ENCODE measurements around the gene DEPDC1B. TPM values are rescaled to one million over a fixed set of nuclear protein-coding genes. Genes with fewer than 3 reads are reported as not detected.

Gene DEPDC1B
- total and polyA plus RNA-seq, 3 donors from 2014 or later, result 14.5 to 23.6 (median 15.0) TPM

GRCh38 chr5:60710362-60710761 is 10.4 kb upstream of the DEPDC1B start:
- no peak for DNase-seq
- 56 to 67% methylated on average over 3 of the region's 3 CpGs for WGBS, 2 donors
- no peak for TF ChIP-seq CTCF (IDR thresholded peaks at IDR 0.05)
- no peak for TF ChIP-seq POLR2A (IDR thresholded peaks at IDR 0.05)
- Histone ChIP-seq H3K4me1 (no peaks in the 10 kb centered on the region), H3K36me3 (ENCODE audit: low read depth, missing control alignments) (no peaks in the 10 kb centered on the region), H3K27me3 (no peaks in the 10 kb centered on the region), H3K4me3 (no peak overlapping the region), H3K9me3 (no peaks in the 10 kb centered on the region), H3K27ac (no peak overlapping the region)
- intact Hi-C loops (cut with DNase I; ENCODE audit: low total_unique reads), result no loop called here

- no peak for TF ChIP-seq POLR2A (IDR thresholded peaks at IDR 0.05)
- no peak for TF ChIP-seq CTCF (IDR thresholded peaks at IDR 0.05)
- H3K4me3 ChIP-seq, result no peak overlapping the region
- no peaks in the 10 kb centered on the region for H3K27me3 ChIP-seq
- H3K36me3 ChIP-seq (ENCODE audit: low read depth, missing control alignments), result no peaks in the 10 kb centered on the region
- H3K9me3 ChIP-seq, result no peaks in the 10 kb centered on the region
- intact Hi-C loops (cut with DNase I; ENCODE audit: low total_unique reads), result no loop called here
- no peak overlapping the region for H3K27ac ChIP-seq
- no peak for DNase-seq
- no peaks in the 10 kb centered on the region for H3K4me1 ChIP-seq
Observed at GRCh38 chr5:60705144-60705543, 5.2 kb upstream of the DEPDC1B start.

GRCh38 chr5:60703944-60704343 is 4.0 kb upstream of the DEPDC1B start:
- intact Hi-C loops (cut with DNase I; ENCODE audit: low total_unique reads), result no loop called here
- WGBS, 2 donors, result 88 to 94% methylated on average over 2 of the region's 2 CpGs
- TF ChIP-seq POLR2A (IDR thresholded peaks at IDR 0.05) (no peak), CTCF (IDR thresholded peaks at IDR 0.05) (no peak)

GRCh38 chr5:60701321-60701968 is 1.5 kb upstream of the DEPDC1B start:
- H3K36me3 ChIP-seq (ENCODE audit: low read depth, missing control alignments), result no peaks in the 10 kb centered on the region
- DNase-seq, result no peak
- TF ChIP-seq POLR2A (IDR thresholded peaks at IDR 0.05), result no peak
- no peak for TF ChIP-seq CTCF (IDR thresholded peaks at IDR 0.05)
- no peak overlapping the region for H3K27ac ChIP-seq
- intact Hi-C loops (cut with DNase I; ENCODE audit: low total_unique reads), result no loop called here
- no peaks in the 10 kb centered on the region for H3K4me1 ChIP-seq
- no peaks in the 10 kb centered on the region for H3K9me3 ChIP-seq
- WGBS, 2 donors, result 46 to 55% methylated on average over 8 of the region's 8 CpGs
- no peaks in the 10 kb centered on the region for H3K27me3 ChIP-seq
- no peak overlapping the region for H3K4me3 ChIP-seq

More at GRCh38 chr5:60703944-60704343, 4.0 kb upstream of the DEPDC1B start:
- Histone ChIP-seq H3K4me3 (no peak overlapping the region), H3K9me3 (no peaks in the 10 kb centered on the region), H3K4me1 (no peaks in the 10 kb centered on the region), H3K27me3 (no peaks in the 10 kb centered on the region), H3K27ac (no peak overlapping the region), H3K36me3 (ENCODE audit: low read depth, missing control alignments) (no peaks in the 10 kb centered on the region)
- DNase-seq, result no peak

- Histone ChIP-seq H3K36me3 (ENCODE audit: low read depth, missing control alignments) (no peaks in the 10 kb centered on the region), H3K4me3 (peak overlapping the region; percentile 53 to 82), H3K27ac (peak overlapping the region; percentile 26 to 71), H3K27me3 (no peaks in the 10 kb centered on the region), H3K9me3 (no peaks in the 10 kb centered on the region), H3K4me1 (no peaks in the 10 kb centered on the region)
- peak; percentile 34 for DNase-seq
- intact Hi-C loops (cut with DNase I; ENCODE audit: low total_unique reads), result no loop called here
- TF ChIP-seq CTCF (IDR thresholded peaks at IDR 0.05) (no peak), POLR2A (IDR thresholded peaks at IDR 0.05) (no peak)
- 0 to 1% methylated on average over 16 of the region's 16 CpGs for WGBS, 2 donors
Observed at GRCh38 chr5:60700416-60700757, 421 bp upstream of the DEPDC1B start.

Measured in testis (tissue), 3 donors.